Esophagus (tissue), 2 donors: ENCODE results near the gene MED27. TPM values are rescaled to one million over a fixed set of nuclear protein-coding genes. Genes with fewer than 3 reads are reported as not detected.

Source experiments
- H3K27ac ChIP-seq, 2 donors: one replicate each; pipeline ENCODE4 v1.5.1; 2013; ENCODE audit warnings: low read depth in 2 of 2, mild to moderate bottlenecking in 2 of 2, inconsistent platforms in 1 of 2, low read length in 1 of 2, moderate library complexity in 1 of 2
- H3K27me3 ChIP-seq, 2 donors: one replicate each; pipeline ENCODE4 v1.6.1; 2013; ENCODE audit warnings: low read length in 2 of 2, control low read depth in 1 of 2, mild to moderate bottlenecking in 1 of 2; ENCODE audit not compliant: insufficient read depth in 2 of 2, control insufficient read depth in 1 of 2
- H3K36me3 ChIP-seq, 2 donors: one replicate each; pipeline ENCODE4 v1.6.1; 2013; ENCODE audit warnings: low read length in 1 of 2; ENCODE audit not compliant: control insufficient read depth in 2 of 2, insufficient read depth in 2 of 2
- H3K4me1 ChIP-seq, 2 donors: one replicate each; pipeline ENCODE4 v1.6.1; 2013; ENCODE audit warnings: low read length in 1 of 2; ENCODE audit not compliant: control insufficient read depth in 2 of 2, insufficient read depth in 2 of 2
- H3K4me3 ChIP-seq, 2 donors: one replicate each; pipeline ENCODE4 v1.5.1; 2013; ENCODE audit warnings: low read length in 2 of 2, mild to moderate bottlenecking in 2 of 2, low read depth in 1 of 2, moderate library complexity in 1 of 2
- H3K9me3 ChIP-seq, 2 donors: one replicate each; pipeline ENCODE4 v1.6.1; 2013; ENCODE audit warnings: mild to moderate bottlenecking in 2 of 2, low read depth in 1 of 2, low read length in 1 of 2, moderate library complexity in 1 of 2; ENCODE audit not compliant: control insufficient read depth in 2 of 2, insufficient read depth in 1 of 2
- WGBS, 2 donors: extraction: QIAGEN DNeasy Blood & Tissue Kit; methylation state at CpG; one replicate each; pipeline ENCODE4 v1.1.7; 2013; 5-methylcytosine and 5-hydroxymethylcytosine counted together
- polyA plus RNA-seq, 2 donors: library from polyadenylated mRNA; stranded (reverse); fragments of 200-250 nt; gene quantifications; one replicate each; pipeline ENCODE4 v1.2.3, GENCODE V29; 2013
- donor health status: healthy with polysubstance abuse.
- donor health status: Bipolar disorder and iron deficiency.

Gene MED27
- polyA plus RNA-seq, 2 donors, result 6.1 to 19.2 TPM

GRCh38 chr9:132049323-132049882 lies 30.3 kb downstream of the MED27 start:
- 89 to 92% methylated on average over 7 of the region's 7 CpGs for WGBS, 2 donors
- Histone ChIP-seq H3K4me3 (no peak overlapping the region), H3K9me3 (no peaks in the 10 kb centered on the region), H3K27ac (no peak overlapping the region), H3K27me3 (no peaks in the 10 kb centered on the region), H3K36me3 (peaks cover 0 to 3% of the 10 kb centered on the region in 2 donors), H3K4me1 (peaks cover 0 to 8% of the 10 kb centered on the region in 2 donors)

- 88 to 90% methylated on average over 3 of the region's 3 CpGs for WGBS, 2 donors
These were observed 31.5 kb downstream of the MED27 start for GRCh38 chr9:132048201-132048600.

GRCh38 chr9:132046456-132046855 lies 33.2 kb downstream of the MED27 start:
- 72% methylated on average over 6 of the region's 6 CpGs for WGBS, 2 donors
- Histone ChIP-seq H3K4me3 (no peak overlapping the region), H3K4me1 (peaks cover 0 to 3% of the 10 kb centered on the region in 2 donors), H3K27me3 (no peaks in the 10 kb centered on the region), H3K36me3 (peaks cover 0 to 3% of the 10 kb centered on the region in 2 donors), H3K9me3 (no peaks in the 10 kb centered on the region), H3K27ac (no peak overlapping the region)

More at GRCh38 chr9:132048201-132048600, 31.5 kb downstream of the MED27 start:
- Histone ChIP-seq H3K27me3 (no peaks in the 10 kb centered on the region), H3K27ac (no peak overlapping the region), H3K4me1 (peaks cover 0 to 5% of the 10 kb centered on the region in 2 donors), H3K9me3 (no peaks in the 10 kb centered on the region), H3K4me3 (no peak overlapping the region), H3K36me3 (peaks cover 0 to 3% of the 10 kb centered on the region in 2 donors)

GRCh38 chr9:132044176-132044875 lies 35.3 kb downstream of the MED27 start:
- 91 to 92% methylated on average over 8 of the region's 8 CpGs for WGBS, 2 donors
- peaks cover 0 to 3% of the 10 kb centered on the region in 2 donors for H3K36me3 ChIP-seq

GRCh38 chr9:132043708-132044107 lies 36.0 kb downstream of the MED27 start:
- 88 to 93% methylated on average over 3 of the region's 3 CpGs for WGBS, 2 donors
- H3K4me3 ChIP-seq, result no peak overlapping the region
- no peaks in the 10 kb centered on the region for H3K9me3 ChIP-seq
- H3K27ac ChIP-seq, result no peak overlapping the region
- H3K4me1 ChIP-seq, result peaks cover 0 to 2% of the 10 kb centered on the region in 2 donors
- H3K36me3 ChIP-seq, result peaks cover 0 to 3% of the 10 kb centered on the region in 2 donors
- H3K27me3 ChIP-seq, result no peaks in the 10 kb centered on the region

More at GRCh38 chr9:132044176-132044875, 35.3 kb downstream of the MED27 start:
- H3K4me1 ChIP-seq, result peaks cover under 1 to 2% of the 10 kb centered on the region in 2 donors
- H3K27me3 ChIP-seq, result no peaks in the 10 kb centered on the region
- no peak overlapping the region for H3K27ac ChIP-seq
- H3K4me3 ChIP-seq, result no peak overlapping the region
- H3K9me3 ChIP-seq, result no peaks in the 10 kb centered on the region

GRCh38 chr9:132042324-132042723 lies 37.3 kb downstream of the MED27 start:
- H3K4me1 ChIP-seq, result peaks cover 2% of the 10 kb centered on the region in 2 donors
- H3K36me3 ChIP-seq, result no peaks in the 10 kb centered on the region
- no peak overlapping the region for H3K27ac ChIP-seq
- WGBS, 2 donors, result 76 to 80% methylated on average over 4 of the region's 4 CpGs
- no peaks in the 10 kb centered on the region for H3K27me3 ChIP-seq
- no peak overlapping the region for H3K4me3 ChIP-seq
- no peaks in the 10 kb centered on the region for H3K9me3 ChIP-seq

GRCh38 chr9:132041798-132042197 lies 37.9 kb downstream of the MED27 start:
- H3K4me1 ChIP-seq, result peaks cover 2 to 4% of the 10 kb centered on the region in 2 donors
- H3K4me3 ChIP-seq, result no peak overlapping the region
- H3K36me3 ChIP-seq, result no peaks in the 10 kb centered on the region
- no peaks in the 10 kb centered on the region for H3K9me3 ChIP-seq
- H3K27ac ChIP-seq, result no peak overlapping the region
- H3K27me3 ChIP-seq, result no peaks in the 10 kb centered on the region
- 76 to 91% methylated on average over 9 of the region's 9 CpGs for WGBS, 2 donors

- H3K27me3 ChIP-seq, result no peaks in the 10 kb centered on the region
- H3K4me3 ChIP-seq, result no peak overlapping the region
- H3K4me1 ChIP-seq, result peaks cover 2 to 4% of the 10 kb centered on the region in 2 donors
- H3K9me3 ChIP-seq, result no peaks in the 10 kb centered on the region
- 80 to 86% methylated on average over 5 of the region's 5 CpGs for WGBS, 2 donors
- no peaks in the 10 kb centered on the region for H3K36me3 ChIP-seq
- H3K27ac ChIP-seq, result no peak overlapping the region
These were observed 38.9 kb downstream of the MED27 start for GRCh38 chr9:132040808-132041207.

GRCh38 chr9:132040246-132040645 lies 39.4 kb downstream of the MED27 start:
- H3K4me3 ChIP-seq, result no peak overlapping the region
- H3K4me1 ChIP-seq, result peaks cover 2 to 4% of the 10 kb centered on the region in 2 donors
- no peaks in the 10 kb centered on the region for H3K36me3 ChIP-seq
- H3K27me3 ChIP-seq, result no peaks in the 10 kb centered on the region
- WGBS, 2 donors, result 90 to 96% methylated on average over 10 of the region's 10 CpGs
- no peak overlapping the region for H3K27ac ChIP-seq
- no peaks in the 10 kb centered on the region for H3K9me3 ChIP-seq

- peaks cover 2 to 4% of the 10 kb centered on the region in 2 donors for H3K4me1 ChIP-seq
- H3K27me3 ChIP-seq, result no peaks in the 10 kb centered on the region
- H3K27ac ChIP-seq, result no peak overlapping the region
- no peak overlapping the region for H3K4me3 ChIP-seq
- H3K9me3 ChIP-seq, result no peaks in the 10 kb centered on the region
- WGBS, 2 donors, result 94 to 97% methylated on average over 9 of the region's 9 CpGs
- H3K36me3 ChIP-seq, result no peaks in the 10 kb centered on the region
These were observed 40.4 kb downstream of the MED27 start for GRCh38 chr9:132039284-132039683.
